Measurements from ENCODE around the gene ANKRD60. TPM values are rescaled to one million over a fixed set of nuclear protein-coding genes. Genes with fewer than 3 reads are reported as not detected.
A peak's percentile ranks its signal among the peaks of the same experiment; 100 is the strongest.

The ANKRD60 gene
- total and polyA plus RNA-seq, 2 experiments from 2014 or later, result not detected

DNA sequence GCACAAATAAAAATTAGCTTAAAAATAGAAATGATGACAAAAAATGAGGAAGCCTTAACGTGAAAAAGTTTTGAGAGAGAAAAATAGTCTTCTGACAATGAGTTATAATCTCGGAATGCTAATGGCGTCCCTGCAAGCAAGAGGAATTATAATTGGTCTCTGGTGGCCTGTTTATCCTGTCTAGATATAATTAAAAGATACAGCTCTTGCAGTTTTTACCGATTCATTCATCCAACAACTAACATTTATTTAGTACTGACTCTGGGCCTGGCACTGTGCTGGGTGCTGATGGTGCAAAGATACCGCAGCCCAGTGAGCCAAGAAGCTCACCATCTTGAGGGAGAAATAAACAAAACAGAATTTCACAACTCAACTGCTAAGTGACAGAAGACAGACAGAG lies 31.6 kb upstream of the ANKRD60 start:
- no peak overlapping the region for H3K27ac ChIP-seq
- no peaks in the 10 kb centered on the region for H3K9me3 ChIP-seq (ENCODE audit: low read depth)
- H3K36me3 ChIP-seq, result no peaks in the 10 kb centered on the region
- no peak for DNase-seq (ENCODE audit: low read depth in 1 of 2, low spot score in 1 of 2)
- H3K4me1 ChIP-seq (ENCODE audit: low read depth), result no peaks in the 10 kb centered on the region
- H3K27me3 ChIP-seq, result no peaks in the 10 kb centered on the region
- TF ChIP-seq, protein P1, sequence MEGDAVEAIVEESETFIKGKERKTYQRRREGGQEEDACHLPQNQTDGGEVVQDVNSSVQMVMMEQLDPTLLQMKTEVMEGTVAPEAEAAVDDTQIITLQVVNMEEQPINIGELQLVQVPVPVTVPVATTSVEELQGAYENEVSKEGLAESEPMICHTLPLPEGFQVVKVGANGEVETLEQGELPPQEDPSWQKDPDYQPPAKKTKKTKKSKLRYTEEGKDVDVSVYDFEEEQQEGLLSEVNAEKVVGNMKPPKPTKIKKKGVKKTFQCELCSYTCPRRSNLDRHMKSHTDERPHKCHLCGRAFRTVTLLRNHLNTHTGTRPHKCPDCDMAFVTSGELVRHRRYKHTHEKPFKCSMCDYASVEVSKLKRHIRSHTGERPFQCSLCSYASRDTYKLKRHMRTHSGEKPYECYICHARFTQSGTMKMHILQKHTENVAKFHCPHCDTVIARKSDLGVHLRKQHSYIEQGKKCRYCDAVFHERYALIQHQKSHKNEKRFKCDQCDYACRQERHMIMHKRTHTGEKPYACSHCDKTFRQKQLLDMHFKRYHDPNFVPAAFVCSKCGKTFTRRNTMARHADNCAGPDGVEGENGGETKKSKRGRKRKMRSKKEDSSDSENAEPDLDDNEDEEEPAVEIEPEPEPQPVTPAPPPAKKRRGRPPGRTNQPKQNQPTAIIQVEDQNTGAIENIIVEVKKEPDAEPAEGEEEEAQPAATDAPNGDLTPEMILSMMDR (IDR thresholded peaks at IDR 0.05; ENCODE audit: low read depth, low read length), result no peak
- no peak overlapping the region for H3K4me3 ChIP-seq

DNA sequence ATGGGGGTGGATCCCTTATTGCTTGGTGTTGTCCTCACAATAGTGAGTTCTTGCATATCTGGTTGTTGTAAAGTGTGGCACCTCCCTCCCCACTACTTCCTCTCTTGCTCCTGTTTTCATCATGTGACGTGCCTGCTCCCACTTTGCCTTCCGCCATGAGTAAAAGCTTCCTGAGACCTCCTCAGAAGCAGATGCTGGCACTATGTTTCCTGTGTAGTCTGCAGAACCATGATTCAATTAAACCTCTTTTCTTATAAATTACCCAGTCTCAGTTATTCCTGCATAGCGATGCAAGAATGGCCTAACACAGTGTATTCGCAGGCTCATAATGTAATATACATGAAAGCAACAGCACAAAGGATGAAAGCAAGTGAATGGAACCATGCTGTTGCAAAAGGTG lies 28.4 kb upstream of the ANKRD60 start:
- H3K4me1 ChIP-seq (ENCODE audit: low read depth), result no peaks in the 10 kb centered on the region
- no peaks in the 10 kb centered on the region for H3K36me3 ChIP-seq
- no peak overlapping the region for H3K4me3 ChIP-seq
- DNase-seq (ENCODE audit: low read depth in 1 of 2, low spot score in 1 of 2), result no peak
- no peaks in the 10 kb centered on the region for H3K27me3 ChIP-seq
- no peaks in the 10 kb centered on the region for H3K9me3 ChIP-seq (ENCODE audit: low read depth)
- no peak overlapping the region for H3K27ac ChIP-seq
- TF ChIP-seq, protein P1 (IDR thresholded peaks at IDR 0.05; ENCODE audit: low read depth, low read length), result no peak

DNA sequence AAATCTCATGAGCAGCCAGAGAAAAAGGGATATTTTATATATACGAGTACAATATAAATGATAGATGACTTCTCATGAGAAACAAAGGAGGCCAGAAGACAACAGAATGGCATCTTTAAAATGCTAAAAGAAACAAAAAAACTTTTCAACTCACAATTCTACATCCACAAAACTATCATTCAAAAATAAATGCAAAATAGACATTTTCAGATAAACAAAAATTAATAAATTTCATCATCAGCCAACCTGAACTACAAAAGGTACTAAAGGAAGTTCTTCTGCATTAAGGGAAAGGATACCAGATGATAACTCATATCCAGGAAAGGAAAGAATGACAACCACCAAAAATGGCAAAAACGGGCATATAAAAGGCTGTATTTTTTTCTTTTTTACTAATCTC lies 27.9 kb upstream of the ANKRD60 start:
- Histone ChIP-seq H3K9me3 (ENCODE audit: low read depth) (no peaks in the 10 kb centered on the region), H3K36me3 (no peaks in the 10 kb centered on the region), H3K4me1 (ENCODE audit: low read depth) (no peaks in the 10 kb centered on the region), H3K27ac (no peak overlapping the region), H3K27me3 (no peaks in the 10 kb centered on the region), H3K4me3 (no peak overlapping the region)
- TF ChIP-seq, protein P1 (IDR thresholded peaks at IDR 0.05; ENCODE audit: low read depth, low read length), result no peak
- no peak for DNase-seq (ENCODE audit: low read depth in 1 of 2, low spot score in 1 of 2)

DNA sequence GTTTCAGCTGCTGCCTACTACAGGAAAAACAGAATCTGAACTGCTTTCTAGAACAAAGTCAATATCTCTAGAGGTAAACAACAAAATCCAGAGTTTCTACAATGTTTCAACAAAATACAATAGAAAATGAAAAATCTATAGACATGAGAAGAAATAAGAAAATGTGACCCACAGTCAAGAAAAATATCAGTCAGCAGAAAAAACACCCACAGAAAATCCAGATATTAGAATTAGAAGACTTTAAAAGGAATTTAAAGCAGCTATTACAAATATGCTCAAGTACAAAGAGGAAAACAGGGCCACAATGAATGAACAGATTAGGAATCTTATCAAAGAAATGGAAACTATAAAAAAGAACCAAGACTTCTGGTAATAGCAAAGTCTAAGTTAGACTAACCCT lies 26.4 kb upstream of the ANKRD60 start:
- no peaks in the 10 kb centered on the region for H3K27me3 ChIP-seq
- no peak for DNase-seq (ENCODE audit: low read depth in 1 of 2, low spot score in 1 of 2)
- TF ChIP-seq, protein P1 (IDR thresholded peaks at IDR 0.05; ENCODE audit: low read depth, low read length), result no peak
- H3K36me3 ChIP-seq, result no peaks in the 10 kb centered on the region
- H3K9me3 ChIP-seq (ENCODE audit: low read depth), result no peaks in the 10 kb centered on the region
- no peak overlapping the region for H3K4me3 ChIP-seq
- H3K4me1 ChIP-seq (ENCODE audit: low read depth), result no peaks in the 10 kb centered on the region
- H3K27ac ChIP-seq, result no peak overlapping the region

DNA sequence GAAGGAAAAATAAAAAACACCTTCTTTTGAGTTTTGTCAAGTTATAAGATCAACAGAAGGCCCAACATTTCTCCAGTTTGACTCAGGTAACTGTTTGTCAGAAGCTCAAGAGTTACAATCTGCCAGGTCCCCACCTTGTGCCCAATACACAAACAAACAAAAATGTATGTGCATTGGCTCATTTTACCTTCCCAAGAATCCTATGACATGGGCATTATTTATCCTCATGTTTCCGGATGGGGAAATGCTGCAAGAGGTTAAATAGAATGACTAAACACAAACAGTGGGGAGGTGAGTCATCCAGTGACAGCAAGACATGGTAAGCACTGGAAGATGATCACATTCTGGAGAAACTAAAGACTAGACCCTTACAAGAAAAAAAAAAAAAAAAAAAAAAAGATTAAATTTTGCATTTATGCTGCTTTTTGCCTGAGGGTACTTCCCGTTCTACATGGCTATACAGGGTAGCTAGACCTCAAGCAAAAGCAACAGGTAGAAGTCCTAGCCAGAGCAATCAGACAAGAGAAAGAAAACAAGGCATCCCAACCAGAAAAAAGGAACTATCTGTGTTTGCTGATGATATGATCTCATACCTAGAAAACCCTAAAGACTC lies 23.6 kb upstream of the ANKRD60 start:
- Histone ChIP-seq H3K4me1 (ENCODE audit: low read depth) (no peaks in the 10 kb centered on the region), H3K27me3 (no peaks in the 10 kb centered on the region), H3K36me3 (peaks cover 6% of the 10 kb centered on the region), H3K27ac (no peak overlapping the region), H3K9me3 (ENCODE audit: low read depth) (no peaks in the 10 kb centered on the region), H3K4me3 (no peak overlapping the region)
- TF ChIP-seq, protein P1 (IDR thresholded peaks at IDR 0.05; ENCODE audit: low read depth, low read length), result no peak
- DNase-seq (ENCODE audit: low read depth in 1 of 2, low spot score in 1 of 2), result peak in 1 of 2 donors; percentile 86
